H1 (cell line): ENCODE results near the gene PDE2A. TPM values are rescaled to one million over a fixed set of nuclear protein-coding genes. Genes with fewer than 3 reads are reported as not detected.

ENCODE experiments used
- CHD2 ChIP-seq: IDR thresholded peaks from 2 replicates; pipeline ENCODE4 v1.6.1; 2012; ENCODE audit warnings: low read length, improper control_type of control experiment
- E2F6 ChIP-seq: IDR thresholded peaks from 2 replicates; pipeline ENCODE4 v1.6.1; 2012; ENCODE audit warnings: inconsistent platforms
- POLR2A ChIP-seq, 2 experiments: IDR thresholded peaks; 1 replicate in 1 of 2; 2 replicates in 1 of 2; pipeline ENCODE4 v1.6.1; 2011; ENCODE audit warnings: low read depth in 2 of 2, low read length in 2 of 2, mild to moderate bottlenecking in 2 of 2; ENCODE audit errors: control extremely low read depth in 1 of 2
- TAF1 ChIP-seq: IDR thresholded peaks from 2 replicates; pipeline ENCODE4 v1.6.1; 2011; ENCODE audit warnings: mild to moderate bottlenecking, low read depth, low read length
- TAF7 ChIP-seq: optimal IDR thresholded peaks from 2 replicates; pipeline ENCODE3; 2011; ENCODE audit warnings: low read depth, mild to moderate bottlenecking, inconsistent platforms, low read length, moderate library complexity, borderline replicate concordance
- USF2 ChIP-seq: IDR thresholded peaks from 2 replicates; pipeline ENCODE4 v1.6.1; 2011; ENCODE audit warnings: low read length, improper control_type of control experiment
- polyA plus RNA-seq, 7 experiments: library from polyadenylated mRNA; depleted of rRNA in 3 of 7; stranded (reverse) in 5 of 7; unstranded in 2 of 7; fragments of >200 nt in 5 of 7; fragments of 200-250 nt in 2 of 7; gene quantifications; 1 replicate in 5 of 7; 2 replicates in 1 of 7; 4 replicates in 1 of 7; pipeline versions ENCODE4 v1.2.1 to v1.2.3, GENCODE V29; 2011 to 2013; ENCODE audit warnings: missing spikeins in 2 of 7, mixed read lengths in 2 of 7
- total RNA-seq: library from RNA; stranded (reverse); fragmentation: NEBNext Ultra II Directional; extraction: Animal tissue kit (Norgen Biotek cat#: 25700); gene quantifications from 2 replicates; pipeline ENCODE4 v1.2.1, GENCODE V29; 2021

PDE2A gene
- total and polyA plus RNA-seq, 2 of the 8 experiments (the other 6 are each of a cell fraction or from before 2014, with no cell fraction given): 3.4 to 7.1 TPM

GRCh38 chr11:72657411-72658100 lies 16.7 kb downstream of the PDE2A start (continued):
- no peak for TF ChIP-seq USF2
- no peak for TF ChIP-seq E2F6
- TF ChIP-seq POLR2A (IDR thresholded peaks at IDR 0.05; ENCODE audit: control extremely low read depth in 1 of 2, low read depth in 2 of 2, low read length in 2 of 2): no peak
- TF ChIP-seq TAF7: no peak
- no peak for TF ChIP-seq CHD2
- no peak for TF ChIP-seq TAF1
